Activated CD4-positive, alpha-beta T cell treated with anti-CD3 and anti-CD28 coated beads for 36 hours (primary cell): ENCODE results near the gene MACROD2. TPM values are rescaled to one million over a fixed set of nuclear protein-coding genes. Genes with fewer than 3 reads are reported as not detected.

Source experiments
- ATAC-seq: fragments of 200-7000 bp; cut with Tn5 transposase; one replicate; pipeline ENCODE4 v1.10.0; 2021; ENCODE audit warnings: mild to moderate bottlenecking, moderate library complexity
- CTCF ChIA-PET: fragments of 350-600 bp; sonication (Branson Sonifier 250); formaldehyde crosslinking; loops from one replicate; lab custom pipeline; 2021; ENCODE audit warnings: antibody characterized with exemption; lab: Charles Lee
- POLR2A ChIA-PET: fragments of 350-600 bp; sonication (Branson Sonifier 250); formaldehyde crosslinking; loops from one replicate; lab custom pipeline; 2021; ENCODE audit warnings: antibody characterized with exemption, inconsistent platforms; lab: Charles Lee
- DNase-seq: peaks from one replicate; pipeline ENCODE4 v3.0.0-alpha.2; 2020
- H3K27ac Mint-ChIP-seq: one replicate; pipeline ENCODE4 v1.8.0; 2021; ENCODE audit warnings: mixed read lengths
- H3K27me3 Mint-ChIP-seq: one replicate; pipeline ENCODE4 v1.8.0; 2021; ENCODE audit warnings: mixed read lengths
- H3K36me3 Mint-ChIP-seq: one replicate; pipeline ENCODE4 v1.8.0; 2021; ENCODE audit warnings: low read depth, mixed read lengths
- H3K4me1 Mint-ChIP-seq: one replicate; pipeline ENCODE4 v1.8.0; 2021; ENCODE audit warnings: mixed read lengths
- H3K4me3 Mint-ChIP-seq: one replicate; pipeline ENCODE4 v1.8.0; 2021; ENCODE audit warnings: mild to moderate bottlenecking, moderate library complexity, mixed read lengths
- H3K9me3 Mint-ChIP-seq: one replicate; pipeline ENCODE4 v1.8.0; 2021; ENCODE audit warnings: low read depth, mixed read lengths
- intact Hi-C, 2 experiments: fragments of 100-400 bp; cut with DNase I in 1 of 2; cut with micrococcal nuclease in 1 of 2; formaldehyde crosslinking; loops; one replicate each; pipeline versions ENCODE4 v1.14.2 to v1.15.1; 2022 to 2024; cut with DNase I, micrococcal nuclease
- total RNA-seq, 2 experiments: library from RNA; stranded (reverse); gene quantifications; one replicate each; pipeline ENCODE4 v1.2.3, GENCODE V29; 2021

MACROD2 gene
- total RNA-seq, 2 experiments from 2014 or later = not detected

DNA sequence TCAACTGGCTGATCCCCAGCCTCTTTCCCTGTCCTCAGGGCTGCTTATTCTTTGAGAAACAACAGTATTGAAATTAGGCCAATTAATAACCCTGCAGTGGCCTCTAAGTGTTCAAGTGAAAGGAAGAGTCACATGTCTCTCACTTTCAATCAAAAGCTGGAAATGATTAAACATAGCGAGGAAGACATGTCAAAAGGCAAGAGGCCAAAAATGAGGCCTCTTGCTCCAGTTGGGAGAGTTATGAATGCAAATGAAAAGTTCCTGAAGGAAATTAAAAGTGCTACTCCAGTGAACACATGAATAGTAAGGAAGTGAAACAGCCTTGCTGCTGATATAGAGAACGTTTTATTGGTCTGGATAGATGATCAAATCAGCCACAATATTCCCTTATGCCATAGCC is 131.5 kb downstream of the MACROD2 start:
- Mint-ChIP-seq H3K36me3 (no peaks in the 10 kb centered on the region), H3K9me3 (peaks cover 3% of the 10 kb centered on the region), H3K4me3 (no peak overlapping the region), H3K4me1 (no peaks in the 10 kb centered on the region), H3K27me3 (no peaks in the 10 kb centered on the region), H3K27ac (no peak overlapping the region)
- DNase-seq (no peak), ATAC-seq (no peak)
- ChIA-PET POLR2A (no interaction called here), CTCF (no interaction called here)
- intact Hi-C loops = no loop called here

DNA sequence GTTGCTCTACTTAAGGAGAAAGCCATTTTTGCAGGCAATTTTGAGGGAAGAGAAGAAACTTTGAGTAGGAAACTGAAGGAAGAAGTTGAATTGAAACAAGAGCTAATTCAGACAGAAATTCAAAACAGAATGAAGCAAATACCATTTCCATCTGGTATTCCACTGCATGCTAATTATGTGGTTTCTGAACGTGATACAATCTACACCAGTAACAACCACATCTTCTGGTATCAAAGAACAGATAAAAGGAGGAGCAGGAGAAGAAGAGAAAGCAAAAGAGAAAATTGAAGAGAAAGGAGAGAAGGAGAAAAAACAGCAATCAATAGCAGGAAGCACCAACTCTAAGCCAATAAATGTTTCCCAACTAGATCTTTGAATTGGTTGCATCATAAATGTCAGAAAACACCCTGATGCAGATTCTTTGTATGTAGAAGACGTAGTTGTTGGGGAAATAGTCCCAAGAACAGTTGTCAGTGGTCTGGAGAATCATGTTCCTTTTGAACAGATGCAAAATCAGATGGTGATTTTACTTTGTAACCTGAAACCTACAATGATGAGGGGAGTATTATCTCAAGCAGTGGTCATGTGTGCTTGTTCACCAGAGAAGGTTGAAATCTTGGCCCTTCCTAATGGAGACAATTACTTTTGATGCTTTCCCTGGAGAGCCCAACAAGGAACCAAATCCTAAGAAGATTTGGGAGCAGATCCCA is 132.4 kb downstream of the MACROD2 start:
- intact Hi-C loops = no loop called here

DNA sequence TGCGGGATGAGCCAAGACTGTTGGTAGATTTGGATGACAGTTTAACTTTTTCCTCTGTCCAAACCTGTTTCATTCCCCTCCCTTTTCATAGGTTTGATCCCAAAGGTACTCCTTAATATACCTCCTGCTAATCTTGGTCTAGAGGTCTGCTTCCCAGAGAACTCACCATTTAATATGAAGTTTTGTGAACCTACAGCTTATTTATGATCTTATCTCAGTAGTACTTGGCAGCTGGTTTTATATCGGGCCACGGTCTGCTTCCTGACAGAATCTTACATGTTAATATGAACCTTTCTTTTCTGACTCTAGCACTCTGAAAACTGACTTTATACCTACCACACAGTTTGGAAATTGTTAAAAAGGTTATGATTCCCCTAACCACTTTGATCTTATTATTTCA is 138.7 kb downstream of the MACROD2 start:
- peaks cover 6% of the 10 kb centered on the region for H3K9me3 Mint-ChIP-seq
- POLR2A ChIA-PET = no interaction called here
- no peak overlapping the region for H3K4me3 Mint-ChIP-seq

More for the DNA sequence above, 132.4 kb downstream of the MACROD2 start:
- ChIA-PET POLR2A (no interaction called here), CTCF (no interaction called here)
- H3K4me3 Mint-ChIP-seq = no peak overlapping the region
- H3K36me3 Mint-ChIP-seq = no peaks in the 10 kb centered on the region
- H3K9me3 Mint-ChIP-seq = peaks cover 3% of the 10 kb centered on the region
- no peak for DNase-seq
- H3K4me1 Mint-ChIP-seq = no peaks in the 10 kb centered on the region
- no peak for ATAC-seq
- H3K27ac Mint-ChIP-seq = no peak overlapping the region
- no peaks in the 10 kb centered on the region for H3K27me3 Mint-ChIP-seq

DNA sequence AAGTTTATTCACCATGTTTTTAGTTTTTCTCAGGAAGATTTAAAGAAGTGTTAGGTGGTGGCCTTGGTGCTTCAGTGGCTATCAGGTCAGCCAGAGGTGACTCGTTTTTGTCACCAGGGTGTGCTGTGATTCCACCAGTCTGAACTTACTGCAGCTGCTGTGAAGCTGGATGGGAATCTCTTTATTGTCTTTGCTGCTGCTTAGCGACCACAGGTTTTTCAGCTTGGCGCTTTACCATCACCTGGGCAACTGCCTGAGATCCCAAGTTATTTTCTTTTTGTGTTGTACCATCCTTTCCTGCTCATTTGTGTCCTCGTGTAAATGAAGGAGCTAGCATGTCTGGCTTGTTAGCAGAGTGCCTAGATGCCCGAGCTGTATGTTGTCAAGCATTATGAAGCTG is 146.9 kb downstream of the MACROD2 start:
- POLR2A ChIA-PET = no interaction called here
- H3K4me1 Mint-ChIP-seq = no peaks in the 10 kb centered on the region
- intact Hi-C loops = no loop called here
- ATAC-seq = no peak
- no peak for DNase-seq
- H3K9me3 Mint-ChIP-seq = peaks cover 2% of the 10 kb centered on the region
- no peak overlapping the region for H3K27ac Mint-ChIP-seq
- no peak overlapping the region for H3K4me3 Mint-ChIP-seq
- no peaks in the 10 kb centered on the region for H3K27me3 Mint-ChIP-seq
- H3K36me3 Mint-ChIP-seq = no peaks in the 10 kb centered on the region
- CTCF ChIA-PET = interaction anchor here (0.8 kb wide), 1 partner anchor 229 kb away, joined by 3 read pairs; no protein-coding TSS in a partner anchor

More for the DNA sequence above, 138.7 kb downstream of the MACROD2 start:
- Mint-ChIP-seq H3K36me3 (no peaks in the 10 kb centered on the region), H3K27ac (no peak overlapping the region), H3K4me1 (no peaks in the 10 kb centered on the region), H3K27me3 (no peaks in the 10 kb centered on the region)
- ATAC-seq (no peak), DNase-seq (no peak)
- intact Hi-C loops = no loop called here
- CTCF ChIA-PET = no interaction called here

DNA sequence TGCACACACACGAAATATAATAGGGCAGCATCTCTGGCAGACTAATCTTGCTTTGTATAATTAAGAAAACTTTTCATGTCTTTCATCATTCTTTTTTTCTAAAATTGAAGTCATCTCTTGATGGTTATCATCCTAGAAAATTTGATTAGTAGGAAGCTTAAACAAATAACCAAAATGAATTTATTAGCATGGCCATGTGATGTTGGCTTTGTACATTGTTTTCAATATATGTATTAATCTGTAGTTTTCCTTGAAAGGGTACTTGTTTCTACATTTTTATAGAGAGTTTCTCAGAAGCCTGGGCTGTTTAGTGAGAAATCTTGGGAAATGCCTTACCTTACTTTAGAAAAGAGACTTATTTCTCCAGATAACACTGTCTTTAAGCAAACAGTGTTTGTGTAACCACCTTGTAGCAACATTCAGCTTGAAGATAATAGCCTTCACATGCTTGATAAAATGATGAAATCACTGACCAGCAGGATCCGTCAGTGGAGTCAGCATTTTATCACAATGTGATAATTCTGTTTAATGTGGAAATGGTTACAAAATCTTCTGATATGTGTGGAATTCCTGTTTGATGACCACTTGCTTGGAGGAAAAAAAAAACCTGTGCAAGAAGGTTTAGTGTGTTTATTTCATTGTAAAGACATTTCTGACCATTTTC is 147.8 kb downstream of the MACROD2 start:
- H3K27ac Mint-ChIP-seq = no peak overlapping the region
- no peaks in the 10 kb centered on the region for H3K27me3 Mint-ChIP-seq
- DNase-seq = no peak
- no peak overlapping the region for H3K4me3 Mint-ChIP-seq
- CTCF ChIA-PET = no interaction called here
- ATAC-seq = no peak
- intact Hi-C loops = no loop called here
- H3K9me3 Mint-ChIP-seq = peaks cover 2% of the 10 kb centered on the region
- POLR2A ChIA-PET = no interaction called here
- H3K36me3 Mint-ChIP-seq = no peaks in the 10 kb centered on the region
- no peaks in the 10 kb centered on the region for H3K4me1 Mint-ChIP-seq

DNA sequence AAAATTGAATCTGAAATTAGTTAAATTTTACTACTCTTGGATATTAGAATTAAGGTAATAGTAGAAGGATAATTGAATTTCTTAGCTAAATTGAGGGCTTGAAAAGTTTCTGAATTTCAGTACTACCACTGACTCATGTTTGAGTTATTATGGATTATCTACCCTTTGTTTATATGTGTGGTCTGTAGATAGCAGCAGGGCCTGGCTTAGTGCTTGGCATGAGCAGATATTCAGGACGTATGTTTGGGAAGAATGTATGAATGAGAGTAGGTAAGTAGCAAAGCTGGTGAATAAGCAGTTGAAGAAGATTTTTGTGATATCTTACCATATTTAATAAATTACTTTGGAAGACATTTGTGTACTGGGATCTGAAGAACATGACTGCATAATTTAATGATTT is 152.7 kb downstream of the MACROD2 start:
- Mint-ChIP-seq H3K9me3 (no peaks in the 10 kb centered on the region), H3K4me1 (no peaks in the 10 kb centered on the region), H3K27me3 (no peaks in the 10 kb centered on the region), H3K36me3 (no peaks in the 10 kb centered on the region), H3K27ac (no peak overlapping the region), H3K4me3 (no peak overlapping the region)
- POLR2A ChIA-PET = no interaction called here
- no peak for DNase-seq
- intact Hi-C loops = no loop called here
- ATAC-seq = no peak
- CTCF ChIA-PET = no interaction called here

DNA sequence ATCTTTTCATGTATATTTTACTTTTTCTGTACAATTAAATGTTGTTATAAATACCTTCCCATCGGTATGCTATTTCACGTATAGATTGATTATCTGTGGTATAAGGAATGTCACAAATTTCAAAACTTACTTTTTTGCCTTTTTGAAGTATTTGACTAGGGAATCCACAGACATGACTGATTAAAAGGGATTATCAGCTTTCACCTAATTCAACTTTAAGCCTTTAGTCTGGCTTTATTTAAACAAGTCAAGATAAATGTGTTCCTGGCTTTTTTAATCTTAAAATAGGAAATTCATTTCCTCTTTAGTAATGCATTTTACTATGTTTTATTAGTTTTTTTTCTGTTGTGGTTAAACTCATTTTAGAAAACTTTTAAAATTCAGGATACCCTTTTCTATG is 160.0 kb downstream of the MACROD2 start:
- no peak for ATAC-seq
- CTCF ChIA-PET = no interaction called here
- no peak overlapping the region for H3K4me3 Mint-ChIP-seq

DNA sequence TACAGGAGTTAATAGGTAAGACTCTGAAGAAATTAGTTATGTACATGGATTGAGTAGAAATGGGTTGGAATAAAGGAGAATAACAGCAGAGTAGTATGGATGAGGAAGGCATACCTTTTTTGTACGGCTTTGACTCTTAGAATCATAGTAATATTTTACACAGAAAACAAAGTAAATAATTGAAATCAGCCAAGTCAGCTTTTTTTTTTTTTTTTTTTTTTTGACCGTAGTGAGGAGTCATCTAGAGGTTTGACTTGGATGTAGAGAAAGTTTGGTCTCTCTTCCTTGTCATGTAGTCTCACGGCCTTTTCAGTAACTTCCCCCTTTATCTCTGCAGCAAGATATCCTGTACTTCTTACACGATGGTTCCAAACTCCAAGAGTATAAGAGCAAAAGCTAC is 183.2 kb downstream of the MACROD2 start:
- H3K4me1 Mint-ChIP-seq = no peaks in the 10 kb centered on the region
- H3K36me3 Mint-ChIP-seq = no peaks in the 10 kb centered on the region
- ATAC-seq (no peak), DNase-seq (no peak)
- H3K27me3 Mint-ChIP-seq = no peaks in the 10 kb centered on the region
- POLR2A ChIA-PET = no interaction called here
- no peak overlapping the region for H3K4me3 Mint-ChIP-seq
- intact Hi-C loops = no loop called here
- peaks cover 13% of the 10 kb centered on the region for H3K9me3 Mint-ChIP-seq
- CTCF ChIA-PET = no interaction called here
- no peak overlapping the region for H3K27ac Mint-ChIP-seq

More for the DNA sequence above, 160.0 kb downstream of the MACROD2 start:
- H3K4me1 Mint-ChIP-seq = no peaks in the 10 kb centered on the region
- POLR2A ChIA-PET = no interaction called here
- no peak for DNase-seq
- H3K9me3 Mint-ChIP-seq = peaks cover 4% of the 10 kb centered on the region
- no peaks in the 10 kb centered on the region for H3K27me3 Mint-ChIP-seq
- no peak overlapping the region for H3K27ac Mint-ChIP-seq
- no peaks in the 10 kb centered on the region for H3K36me3 Mint-ChIP-seq
- intact Hi-C loops = no loop called here

DNA sequence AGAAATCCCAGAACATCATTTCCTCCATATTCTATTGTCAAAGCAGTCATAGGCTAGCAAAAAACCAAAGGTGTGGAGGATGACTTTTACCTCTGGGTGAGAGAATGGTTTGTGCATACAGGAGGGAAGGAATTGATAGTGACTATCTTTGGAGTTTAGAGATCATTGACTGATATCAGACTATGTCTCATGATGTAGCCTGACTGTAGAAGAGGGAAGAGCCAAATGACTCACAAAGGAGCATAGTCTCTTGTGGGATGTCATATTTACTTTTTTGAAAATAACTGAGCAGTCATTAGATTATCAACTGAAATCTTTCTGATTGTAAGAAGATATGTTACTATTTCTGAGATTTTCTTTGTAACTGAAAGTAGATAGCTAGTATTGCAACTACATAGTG is 183.6 kb downstream of the MACROD2 start:
- Mint-ChIP-seq H3K36me3 (no peaks in the 10 kb centered on the region), H3K27ac (no peak overlapping the region), H3K4me1 (no peaks in the 10 kb centered on the region), H3K27me3 (no peaks in the 10 kb centered on the region), H3K4me3 (no peak overlapping the region), H3K9me3 (peaks cover 13% of the 10 kb centered on the region)
- POLR2A ChIA-PET = no interaction called here
- ATAC-seq (no peak), DNase-seq (no peak)
- CTCF ChIA-PET = no interaction called here
- intact Hi-C loops = no loop called here

DNA sequence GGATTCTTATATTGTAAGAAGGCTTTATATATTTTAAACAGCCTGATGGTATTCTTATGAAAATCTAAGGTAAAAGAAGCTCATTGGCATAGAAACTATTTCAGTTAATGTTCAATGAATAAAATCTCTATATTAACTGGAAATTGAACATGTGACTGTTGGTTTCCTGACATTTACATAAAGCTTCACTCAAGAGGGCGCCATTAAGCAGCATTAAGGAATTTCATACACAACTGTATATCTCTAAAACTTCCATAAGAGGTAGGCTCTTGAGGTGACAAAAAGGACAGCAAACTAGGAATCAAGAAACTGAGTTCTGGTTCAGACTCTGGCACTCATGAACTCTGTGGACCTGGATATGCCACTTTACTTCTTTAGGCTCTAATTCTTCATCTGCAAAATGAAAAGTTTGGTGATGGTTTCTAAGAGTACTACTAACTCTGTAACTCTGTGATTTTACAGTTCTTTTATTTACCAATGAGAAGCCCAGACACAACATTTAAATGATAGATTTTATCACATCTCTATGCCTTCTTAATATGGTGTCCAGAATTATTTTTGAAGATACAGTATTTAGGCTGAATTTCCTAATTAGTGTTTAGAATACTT is 194.6 kb downstream of the MACROD2 start:
- H3K36me3 Mint-ChIP-seq = no peaks in the 10 kb centered on the region
- no peaks in the 10 kb centered on the region for H3K4me1 Mint-ChIP-seq
- ChIA-PET POLR2A (no interaction called here), CTCF (no interaction called here)
- H3K9me3 Mint-ChIP-seq = peaks cover 2% of the 10 kb centered on the region
- ATAC-seq (no peak), DNase-seq (no peak)
- intact Hi-C loops = no loop called here
- no peaks in the 10 kb centered on the region for H3K27me3 Mint-ChIP-seq
- no peak overlapping the region for H3K4me3 Mint-ChIP-seq
- H3K27ac Mint-ChIP-seq = no peak overlapping the region

DNA sequence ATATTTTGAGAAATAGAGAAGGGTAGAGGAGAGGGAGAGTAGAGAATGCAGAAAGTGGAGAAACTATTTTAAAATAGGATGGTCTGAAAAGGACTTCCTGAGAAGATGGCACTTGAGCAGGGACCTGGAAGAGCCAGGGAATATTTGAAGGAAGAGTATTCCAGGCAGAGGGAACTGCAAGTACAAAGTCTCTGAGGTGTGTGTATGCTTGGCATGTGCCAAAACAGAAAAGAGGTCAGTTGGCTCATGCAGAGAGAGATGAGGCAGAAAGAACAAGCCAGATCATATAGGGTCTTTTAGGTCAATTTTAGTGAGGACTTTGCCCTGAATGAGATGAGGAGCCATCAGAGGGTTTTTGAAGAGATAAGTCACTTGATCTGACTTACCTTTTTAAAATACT is 196.2 kb downstream of the MACROD2 start:
- POLR2A ChIA-PET = no interaction called here
- Mint-ChIP-seq H3K36me3 (no peaks in the 10 kb centered on the region), H3K4me1 (no peaks in the 10 kb centered on the region), H3K27me3 (no peaks in the 10 kb centered on the region), H3K9me3 (peaks cover 2% of the 10 kb centered on the region), H3K4me3 (no peak overlapping the region), H3K27ac (no peak overlapping the region)
- no peak for DNase-seq
- intact Hi-C loops = no loop called here
- CTCF ChIA-PET = no interaction called here
- no peak for ATAC-seq

DNA sequence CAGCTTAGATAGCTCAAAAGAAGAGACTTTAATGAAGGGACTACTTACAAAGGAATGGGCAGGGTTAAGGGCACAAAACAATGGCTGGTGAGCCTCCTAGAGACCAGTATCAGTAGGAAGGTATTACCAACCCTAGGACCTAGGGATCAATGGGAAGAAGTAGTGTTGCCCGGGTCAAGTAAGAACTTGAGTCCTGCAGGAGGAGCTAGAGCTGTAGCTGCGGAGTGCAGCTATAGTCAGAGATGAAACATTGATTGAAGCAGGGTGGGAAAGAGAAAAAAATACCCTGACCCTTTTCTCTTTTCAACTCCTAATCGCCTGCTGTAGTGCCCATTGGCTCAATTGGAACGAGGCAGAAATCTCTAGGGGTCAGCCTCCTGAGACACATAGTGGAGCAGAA is 198.1 kb downstream of the MACROD2 start:
- Mint-ChIP-seq H3K9me3 (peaks cover 5% of the 10 kb centered on the region), H3K27me3 (no peaks in the 10 kb centered on the region), H3K36me3 (no peaks in the 10 kb centered on the region), H3K4me1 (no peaks in the 10 kb centered on the region), H3K4me3 (no peak overlapping the region), H3K27ac (no peak overlapping the region)
- ChIA-PET CTCF (no interaction called here), POLR2A (no interaction called here)
- ATAC-seq (no peak), DNase-seq (no peak)
- intact Hi-C loops = no loop called here
